ENCODE data around the gene CUBN. TPM values are rescaled to one million over a fixed set of nuclear protein-coding genes. Genes with fewer than 3 reads are reported as not detected.
A peak's percentile ranks its signal among the peaks of the same experiment; 100 is the strongest.

The CUBN gene
- total and polyA plus RNA-seq, 12 donors: 0.41 to 9.3 (median 1.3) TPM

GRCh38 chr10:17112566-17112965, 17.0 kb downstream of the CUBN start:
- Histone ChIP-seq H3K4me3 (no peak overlapping the region), H3K4me1 (replicated peaks in 1 of 2) (peaks cover 0 to 12% of the 10 kb centered on the region in 2 donors), H3K27me3 (no peaks in the 10 kb centered on the region), H3K9me3 (replicated peaks in 1 of 3) (no peaks in the 10 kb centered on the region), H3K36me3 (replicated peaks in 1 of 2) (no peaks in the 10 kb centered on the region), H3K27ac (no peak overlapping the region)
- no peak for DNase-seq
- WGBS, 4 donors: 63 to 77% (median 69%) methylated on average over 3 of the region's 3 CpGs
- TF ChIP-seq POLR2A (IDR thresholded peaks at IDR 0.05) (no peak), CTCF (IDR thresholded peaks at IDR 0.05) (no peak)
- intact Hi-C loops (cut with DNase I): no loop called here

GRCh38 chr10:17109475-17110207, 20.0 kb downstream of the CUBN start:
- H3K27ac ChIP-seq: no peak overlapping the region
- peak in 3 of 7 donors; percentile 29 to 33 (median 33) for DNase-seq
- no peaks in the 10 kb centered on the region for H3K36me3 ChIP-seq (replicated peaks in 1 of 2)
- no peak for TF ChIP-seq POLR2A (IDR thresholded peaks at IDR 0.05)
- TF ChIP-seq CTCF (IDR thresholded peaks at IDR 0.05): no peak
- intact Hi-C loops (cut with DNase I): no loop called here
- no peaks in the 10 kb centered on the region for H3K9me3 ChIP-seq (replicated peaks in 1 of 3)
- no peaks in the 10 kb centered on the region for H3K27me3 ChIP-seq
- H3K4me3 ChIP-seq: no peak overlapping the region
- no peaks in the 10 kb centered on the region for H3K4me1 ChIP-seq (replicated peaks in 1 of 2)
- 83 to 94% (median 89%) methylated on average over 3 of the region's 3 CpGs for WGBS, 4 donors

GRCh38 chr10:17109046-17109445, 20.6 kb downstream of the CUBN start:
- 78 to 88% (median 85%) methylated on average over 2 of the region's 2 CpGs for WGBS, 4 donors
- H3K36me3 ChIP-seq (replicated peaks in 1 of 2): no peaks in the 10 kb centered on the region
- no peak overlapping the region for H3K27ac ChIP-seq
- H3K4me3 ChIP-seq: no peak overlapping the region
- intact Hi-C loops (cut with DNase I): no loop called here
- no peak for DNase-seq
- no peaks in the 10 kb centered on the region for H3K4me1 ChIP-seq (replicated peaks in 1 of 2)
- no peaks in the 10 kb centered on the region for H3K9me3 ChIP-seq (replicated peaks in 1 of 3)
- no peaks in the 10 kb centered on the region for H3K27me3 ChIP-seq
- TF ChIP-seq POLR2A (IDR thresholded peaks at IDR 0.05): no peak
- TF ChIP-seq CTCF (IDR thresholded peaks at IDR 0.05): no peak

- 85 to 91% (median 86%) methylated on average over 5 of the region's 5 CpGs for WGBS, 4 donors
- Histone ChIP-seq H3K4me3 (no peak overlapping the region), H3K9me3 (replicated peaks in 1 of 3) (no peaks in the 10 kb centered on the region), H3K27ac (no peak overlapping the region), H3K27me3 (no peaks in the 10 kb centered on the region), H3K36me3 (replicated peaks in 1 of 2) (no peaks in the 10 kb centered on the region), H3K4me1 (replicated peaks in 1 of 2) (no peaks in the 10 kb centered on the region)
- DNase-seq: no peak
- no peak for TF ChIP-seq CTCF (IDR thresholded peaks at IDR 0.05)
- TF ChIP-seq POLR2A (IDR thresholded peaks at IDR 0.05): no peak
- intact Hi-C loops (cut with DNase I): no loop called here
Measured at GRCh38 chr10:17106991-17107390, 22.6 kb downstream of the CUBN start.
